Panc1 (cell line): ENCODE results near the gene CHCHD3. TPM values are rescaled to one million over a fixed set of nuclear protein-coding genes. Genes with fewer than 3 reads are reported as not detected.

ENCODE experiments used
- ATAC-seq: fragments of 200-7000 bp; cut with Tn5 transposase; 2 replicates; pipeline ENCODE4 v1.9.1; 2020; ENCODE audit warnings: mild to moderate bottlenecking, moderate library complexity
- BruUV-seq: library from RNA; stranded (reverse); fragments of 400-500 nt; replicated peaks from 2 replicates; lab custom pipeline; 2021; lab: Mats Ljungman, UMichigan
- CTCF ChIA-PET: fragments of 300-600 bp; sonication (Branson Sonifier 250); formaldehyde crosslinking; loops from one replicate; lab custom pipeline; 2022; ENCODE audit warnings: antibody characterized with exemption; lab: Charles Lee
- POLR2A ChIA-PET: fragments of 300-600 bp; sonication (Branson Sonifier 250); formaldehyde crosslinking; loops from one replicate; lab custom pipeline; 2022; ENCODE audit warnings: antibody characterized with exemption; lab: Charles Lee
- DNase-seq: peaks from one replicate; pipeline ENCODE4 v3.0.0-alpha.2; 2010; ENCODE audit warnings: low read depth, low spot score
- H3K27ac ChIP-seq: 2 replicates; pipeline ENCODE4 v1.5.1; 2011; ENCODE audit warnings: mild to moderate bottlenecking, low read length, inconsistent platforms
- H3K27me3 ChIP-seq: fragments of 200-500 bp; sonication (Bioruptor generic); 2 replicates; pipeline ENCODE4 v1.6.0; 2014; ENCODE audit warnings: low read length, inconsistent platforms; ENCODE audit not compliant: control insufficient read depth, insufficient read depth
- H3K36me3 ChIP-seq: fragments of 200-500 bp; sonication (Bioruptor generic); 2 replicates; pipeline ENCODE4 v1.5.1; 2014; ENCODE audit warnings: inconsistent platforms, mild to moderate bottlenecking, low read length, moderate library complexity; ENCODE audit not compliant: control insufficient read depth, insufficient read depth
- H3K4me1 ChIP-seq: 2 replicates; pipeline ENCODE4 v1.5.1; 2011; ENCODE audit warnings: inconsistent platforms, mild to moderate bottlenecking, low read length, moderate library complexity; ENCODE audit not compliant: control insufficient read depth, insufficient read depth
- H3K4me3 ChIP-seq, 2 experiments: 2 replicates each; pipeline ENCODE4 v1.5.1; 2011 to 2012; ENCODE audit warnings: low read depth in 2 of 2, low read length in 2 of 2, mild to moderate bottlenecking in 2 of 2, inconsistent platforms in 1 of 2, moderate library complexity in 1 of 2
- H3K9me3 ChIP-seq: fragments of 200-500 bp; sonication (Bioruptor generic); 2 replicates; pipeline ENCODE4 v1.5.1; 2014; ENCODE audit warnings: low read depth, mild to moderate bottlenecking, inconsistent platforms, low read length, moderate library complexity; ENCODE audit not compliant: control insufficient read depth, insufficient read depth
- CTCF ChIP-seq: fragments of 450-650 bp; IDR thresholded peaks from 2 replicates; pipeline ENCODE4 v1.5.1; 2017; ENCODE audit warnings: mild to moderate bottlenecking
- POLR2AphosphoS5 ChIP-seq: IDR thresholded peaks from 2 replicates; pipeline ENCODE4 v1.6.1; 2012; ENCODE audit warnings: mild to moderate bottlenecking, low read depth, low read length, moderate library complexity
- REST ChIP-seq, 2 experiments: IDR thresholded peaks; 2 replicates each; pipeline ENCODE4 v1.6.1; 2011 to 2012; ENCODE audit warnings: low read depth in 2 of 2, control low read depth in 1 of 2, low read length in 1 of 2, mild to moderate bottlenecking in 1 of 2, moderate library complexity in 1 of 2; ENCODE audit not compliant: insufficient read depth in 1 of 2
- SIN3A ChIP-seq: IDR thresholded peaks from 2 replicates; pipeline ENCODE4 v1.6.1; 2012; ENCODE audit warnings: low read depth, mild to moderate bottlenecking, low read length, moderate library complexity, borderline replicate concordance; ENCODE audit not compliant: insufficient read depth
- TCF7L2 ChIP-seq: IDR thresholded peaks from 2 replicates; pipeline ENCODE4 v1.6.1; 2011; ENCODE audit warnings: mild to moderate bottlenecking, low read depth, low read length, inconsistent platforms
- in situ Hi-C: cut with HindIII; loops from 2 replicates; pipeline ENCODE4 v1.10.0; 2016; ENCODE audit warnings: low sequenced_read_pairs, low pct_unique_long_range_greater_than_20kb
- intact Hi-C: fragments of 100-400 bp; cut with micrococcal nuclease; formaldehyde crosslinking; loops from one replicate; pipeline ENCODE4 v1.10.0; 2022; ENCODE audit not compliant: unreplicated experiment
- total RNA-seq: library from RNA; stranded (reverse); gene quantifications from one replicate; pipeline ENCODE4 v1.2.1, GENCODE V29; 2021; ENCODE audit not compliant: unreplicated experiment

Gene CHCHD3
- total RNA-seq, 1 experiment from 2014 or later = 109 TPM

GRCh38 chr7:132777956-132778355 lies 303.9 kb downstream of the CHCHD3 start:
- H3K9me3 ChIP-seq = no peaks in the 10 kb centered on the region
- H3K4me1 ChIP-seq = no peaks in the 10 kb centered on the region
- intact Hi-C loops = no loop called here
- in situ Hi-C loops = no loop called here
- POLR2A ChIA-PET = no interaction called here
- no peak for DNase-seq
- no peak overlapping the region for H3K27ac ChIP-seq
- H3K4me3 ChIP-seq = no peak overlapping the region
- no peak for ATAC-seq
- CTCF ChIA-PET = no interaction called here
- no peaks in the 10 kb centered on the region for H3K36me3 ChIP-seq
- TF ChIP-seq POLR2AphosphoS5 (no peak), REST (IDR thresholded peaks at IDR 0.05; ENCODE audit: insufficient read depth in 1 of 2, low read depth in 2 of 2, low read length in 1 of 2) (no peak), CTCF (no peak), TCF7L2 (no peak), SIN3A (no peak)
- BruUV-seq = no TSS peak
- H3K27me3 ChIP-seq = no peaks in the 10 kb centered on the region

- no peaks in the 10 kb centered on the region for H3K9me3 ChIP-seq
- H3K27ac ChIP-seq = no peak overlapping the region
- no peak for DNase-seq
- H3K4me3 ChIP-seq = no peak overlapping the region
- POLR2A ChIA-PET = no interaction called here
- BruUV-seq = no TSS peak
- H3K4me1 ChIP-seq = no peaks in the 10 kb centered on the region
- CTCF ChIA-PET = interaction anchor here (0.7 kb wide), 1 partner anchor 118 kb away, joined by 8 read pairs; no protein-coding TSS in a partner anchor
- H3K36me3 ChIP-seq = no peaks in the 10 kb centered on the region
- H3K27me3 ChIP-seq = no peaks in the 10 kb centered on the region
- in situ Hi-C loops (no loop called here), intact Hi-C loops (no loop called here)
- no peak for TF ChIP-seq TCF7L2
- TF ChIP-seq POLR2AphosphoS5 = no peak
- no peak for TF ChIP-seq REST (IDR thresholded peaks at IDR 0.05; ENCODE audit: insufficient read depth in 1 of 2, low read depth in 2 of 2, low read length in 1 of 2)
- no peak for TF ChIP-seq CTCF
- TF ChIP-seq SIN3A = no peak
- ATAC-seq = no peak; the same call in 1 of the 2 replicates
Observed at GRCh38 chr7:132777414-132777813, 304.5 kb downstream of the CHCHD3 start.
